ENCODE results near the gene OR1E2.
"Not testable (repeated sequence)": the region's sequence is repeated elsewhere in the genome, so short reads cannot be mapped to it uniquely, and the experiment has no call there.

Gene OR1E2, protein sequence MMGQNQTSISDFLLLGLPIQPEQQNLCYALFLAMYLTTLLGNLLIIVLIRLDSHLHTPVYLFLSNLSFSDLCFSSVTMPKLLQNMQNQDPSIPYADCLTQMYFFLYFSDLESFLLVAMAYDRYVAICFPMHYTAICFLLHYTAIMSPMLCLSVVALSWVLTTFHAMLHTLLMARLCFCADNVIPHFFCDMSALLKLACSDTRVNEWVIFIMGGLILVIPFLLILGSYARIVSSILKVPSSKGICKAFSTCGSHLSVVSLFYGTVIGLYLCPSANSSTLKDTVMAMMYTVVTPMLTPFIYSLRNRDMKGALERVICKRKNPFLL

DNA sequence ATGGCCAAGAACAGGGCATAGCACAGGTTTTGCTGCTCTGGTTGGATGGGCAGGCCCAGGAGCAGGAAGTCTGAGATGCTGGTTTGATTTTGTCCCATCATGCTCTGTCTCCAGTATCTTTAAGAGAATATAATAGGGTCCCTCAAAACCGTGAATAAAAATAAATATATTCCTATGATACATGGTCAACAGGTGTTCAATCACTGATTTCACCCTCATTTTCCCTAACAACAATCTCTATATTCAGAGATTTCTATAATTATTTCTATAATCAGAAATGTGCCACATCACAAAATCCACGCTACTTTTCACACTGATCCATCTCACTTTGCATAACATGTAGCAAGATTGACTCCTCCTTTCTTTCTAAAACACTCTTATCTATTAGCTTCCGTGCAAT lies at the start of gene OR1E2:
Gene OR1E2 (minus strand): TSS at position 101 of the 400 bp plus-strand sequence. CDS start 0 bp downstream, at position 101.
- Histone ChIP-seq H3K4me3 (ENCODE audit: low read depth in 1 of 5, low read length in 5 of 5) (no peak within 1 kb of the TSS), H3K9me3 (ENCODE audit: control insufficient read depth in 5 of 5, low read length in 5 of 5) (peaks cover 0 to 3% (median 0%) of the 10 kb centered on the region in 5 donors), H3K27me3 (ENCODE audit: control insufficient read depth in 5 of 5, insufficient read depth in 4 of 5, low read length in 5 of 5) (no peaks in the 10 kb centered on the region), H3K36me3 (ENCODE audit: control insufficient read depth in 5 of 5, insufficient read depth in 5 of 5, low read length in 5 of 5) (no peaks in the 10 kb centered on the region), H3K9ac (ENCODE audit: low read length in 5 of 5) (no peak within 1 kb of the TSS), H3K27ac (ENCODE audit: low read depth, low read length) (no peak within 1 kb of the TSS), H3K4me1 (ENCODE audit: control insufficient read depth in 5 of 5, insufficient read depth in 5 of 5, low read length in 5 of 5) (no peaks in the 10 kb centered on the region)

DNA sequence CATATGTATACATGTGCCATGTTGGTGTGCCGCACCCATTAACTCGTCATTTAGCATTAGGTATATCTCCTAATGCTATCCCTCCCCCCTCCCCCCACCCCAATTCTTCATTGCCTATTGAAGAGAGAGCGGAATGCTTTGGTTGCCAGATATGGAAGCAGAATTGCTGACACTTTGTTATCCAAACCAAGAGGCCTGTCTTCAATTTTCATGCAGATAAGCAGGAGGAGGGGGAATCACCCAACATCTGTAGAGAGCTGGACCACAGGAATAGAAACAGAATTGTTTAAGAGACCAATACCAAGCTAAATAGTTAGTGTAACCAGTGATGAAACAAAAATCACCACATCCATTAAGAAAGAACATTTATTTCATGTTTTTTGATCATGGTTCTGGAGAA lies 49.2 kb upstream of the OR1E2 start:
- no peaks in the 10 kb centered on the region for H3K9me3 ChIP-seq (ENCODE audit: control insufficient read depth in 5 of 5, low read length in 5 of 5)
- H3K4me3 ChIP-seq (ENCODE audit: low read depth in 1 of 5, low read length in 5 of 5): no peak overlapping the region
- no peaks in the 10 kb centered on the region for H3K27me3 ChIP-seq (ENCODE audit: control insufficient read depth in 5 of 5, insufficient read depth in 4 of 5, low read length in 5 of 5)
- H3K36me3 ChIP-seq (ENCODE audit: control insufficient read depth in 5 of 5, insufficient read depth in 5 of 5, low read length in 5 of 5): peaks cover 6 to 12% (median 10%) of the 10 kb centered on the region in 5 donors
- H3K9ac ChIP-seq (ENCODE audit: low read length in 5 of 5): no peak overlapping the region
- H3K27ac ChIP-seq (ENCODE audit: low read depth, low read length): no peak overlapping the region
- H3K4me1 ChIP-seq (ENCODE audit: control insufficient read depth in 5 of 5, insufficient read depth in 5 of 5, low read length in 5 of 5): peaks cover 0 to 6% (median 2%) of the 10 kb centered on the region in 5 donors

DNA sequence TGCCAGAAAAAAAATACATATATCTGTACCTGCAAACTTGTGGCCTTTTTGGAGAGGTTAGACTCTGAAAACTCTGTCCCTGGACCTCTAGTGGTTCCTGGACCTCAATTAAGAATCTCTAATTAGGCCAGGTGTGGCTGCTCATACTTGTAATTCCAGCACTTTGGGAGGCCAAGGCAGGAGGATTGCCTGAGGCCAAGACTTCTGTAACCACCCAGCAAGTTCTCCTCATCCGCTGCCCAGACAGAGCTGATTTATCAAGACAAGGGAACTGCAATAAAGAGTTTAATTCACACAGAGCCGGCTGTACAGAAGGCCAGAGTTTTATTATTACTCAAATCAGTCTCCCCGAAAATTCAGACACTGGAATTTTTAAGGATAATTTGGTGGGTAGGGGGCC lies 46.3 kb upstream of the OR1E2 start:
- no peaks in the 10 kb centered on the region for H3K9me3 ChIP-seq (ENCODE audit: control insufficient read depth in 5 of 5, low read length in 5 of 5)
- peaks cover 0 to 17% (median 12%) of the 10 kb centered on the region in 5 donors for H3K4me1 ChIP-seq (ENCODE audit: control insufficient read depth in 5 of 5, insufficient read depth in 5 of 5, low read length in 5 of 5)
- H3K27me3 ChIP-seq (ENCODE audit: control insufficient read depth in 5 of 5, insufficient read depth in 4 of 5, low read length in 5 of 5): no peaks in the 10 kb centered on the region
- no peak overlapping the region for H3K4me3 ChIP-seq (ENCODE audit: low read depth in 1 of 5, low read length in 5 of 5)
- no peak overlapping the region for H3K9ac ChIP-seq (ENCODE audit: low read length in 5 of 5)
- H3K36me3 ChIP-seq (ENCODE audit: control insufficient read depth in 5 of 5, insufficient read depth in 5 of 5, low read length in 5 of 5): peaks cover 6 to 9% (median 7%) of the 10 kb centered on the region in 5 donors
- no peak overlapping the region for H3K27ac ChIP-seq (ENCODE audit: low read depth, low read length)

DNA sequence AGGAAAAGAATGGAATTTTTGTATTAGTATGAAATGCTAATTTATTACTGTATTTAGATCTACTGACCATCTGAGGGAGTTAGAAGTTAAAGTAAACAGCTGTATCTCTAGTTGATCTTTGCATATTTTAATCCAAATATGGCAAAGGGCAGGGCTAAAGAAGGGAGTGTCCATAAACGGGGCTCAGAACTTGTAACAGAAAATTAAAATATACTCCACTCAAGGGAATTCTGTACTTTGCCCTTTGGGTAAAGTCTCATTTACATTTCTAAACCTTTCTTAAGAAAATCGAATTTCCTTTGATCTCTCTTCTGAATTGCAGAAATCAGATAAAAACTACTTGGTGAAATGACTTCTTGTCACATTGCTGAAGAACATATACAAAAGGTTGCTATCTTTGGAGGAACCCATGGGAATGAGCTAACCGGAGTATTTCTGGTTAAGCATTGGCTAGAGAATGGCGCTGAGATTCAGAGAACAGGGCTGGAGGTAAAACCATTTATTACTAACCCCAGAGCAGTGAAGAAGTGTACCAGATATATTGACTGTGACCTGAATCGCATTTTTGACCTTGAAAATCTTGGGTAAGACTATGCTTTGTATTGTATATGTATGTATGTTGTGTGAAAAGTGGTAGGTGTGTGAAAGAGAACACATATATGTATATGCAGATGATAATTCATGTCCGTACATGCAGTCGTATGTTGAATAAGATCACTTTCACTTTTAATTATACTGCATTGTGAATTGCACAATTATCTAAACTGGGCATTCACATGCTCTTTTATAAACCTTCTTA lies 42.4 kb upstream of the OR1E2 start, which contains the start of gene ASPA:
Gene ASPA (plus strand): TSS at position 186 of the 799 bp plus-strand sequence. CDS start 163 bp downstream, at position 349.
- Histone ChIP-seq H3K9me3 (ENCODE audit: control insufficient read depth in 5 of 5, low read length in 5 of 5) (no peaks in the 10 kb centered on the region), H3K27ac (ENCODE audit: low read depth, low read length) (peak within 1 kb of the TSS; percentile 98), H3K27me3 (ENCODE audit: control insufficient read depth in 5 of 5, insufficient read depth in 4 of 5, low read length in 5 of 5) (no peaks in the 10 kb centered on the region), H3K36me3 (ENCODE audit: control insufficient read depth in 5 of 5, insufficient read depth in 5 of 5, low read length in 5 of 5) (peaks cover 0 to 2% (median 0%) of the 10 kb centered on the region in 5 donors), H3K4me1 (ENCODE audit: control insufficient read depth in 5 of 5, insufficient read depth in 5 of 5, low read length in 5 of 5) (peaks cover 3 to 31% (median 25%) of the 10 kb centered on the region in 5 donors), H3K4me3 (ENCODE audit: low read depth in 1 of 5, low read length in 5 of 5) (peak within 1 kb of the TSS; percentile 65 to 88 (median 75)), H3K9ac (ENCODE audit: low read length in 5 of 5) (peak within 1 kb of the TSS; percentile 52 to 97 (median 78))

DNA sequence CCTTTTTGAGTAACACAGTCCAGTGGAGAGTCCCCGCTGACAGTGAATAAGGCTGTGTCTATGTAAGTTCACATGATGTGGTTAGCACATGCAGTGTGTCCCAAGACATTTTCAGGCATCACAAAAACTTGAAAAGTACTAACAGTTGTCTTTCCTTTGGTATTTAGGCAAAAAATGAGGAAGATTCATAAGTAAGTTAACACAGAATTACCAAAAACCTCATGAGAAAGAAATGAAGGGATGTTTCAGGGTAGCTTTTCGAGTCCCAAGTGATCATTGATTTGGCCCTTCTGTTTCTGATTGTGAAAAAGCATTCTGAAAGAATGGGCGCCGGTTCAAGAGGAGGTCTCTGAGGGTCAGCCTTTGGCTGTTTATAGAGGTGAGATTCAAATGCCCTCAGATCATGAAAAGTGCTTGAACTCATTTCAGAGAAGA lies 41.6 kb upstream of the OR1E2 start:
- peaks cover 3 to 31% (median 25%) of the 10 kb centered on the region in 5 donors for H3K4me1 ChIP-seq (ENCODE audit: control insufficient read depth in 5 of 5, insufficient read depth in 5 of 5, low read length in 5 of 5)
- H3K36me3 ChIP-seq (ENCODE audit: control insufficient read depth in 5 of 5, insufficient read depth in 5 of 5, low read length in 5 of 5): peaks cover 0 to 2% (median 0%) of the 10 kb centered on the region in 5 donors
- peak overlapping the region; percentile 98 for H3K27ac ChIP-seq (ENCODE audit: low read depth, low read length)
- peak overlapping the region in 2 of 5 donors; percentile 19 to 83 for H3K4me3 ChIP-seq (ENCODE audit: low read depth in 1 of 5, low read length in 5 of 5)
- H3K27me3 ChIP-seq (ENCODE audit: control insufficient read depth in 5 of 5, insufficient read depth in 4 of 5, low read length in 5 of 5): no peaks in the 10 kb centered on the region
- no peaks in the 10 kb centered on the region for H3K9me3 ChIP-seq (ENCODE audit: control insufficient read depth in 5 of 5, low read length in 5 of 5)
- peak overlapping the region in 4 of 5 donors; percentile 62 to 86 (median 79) for H3K9ac ChIP-seq (ENCODE audit: low read length in 5 of 5)

DNA sequence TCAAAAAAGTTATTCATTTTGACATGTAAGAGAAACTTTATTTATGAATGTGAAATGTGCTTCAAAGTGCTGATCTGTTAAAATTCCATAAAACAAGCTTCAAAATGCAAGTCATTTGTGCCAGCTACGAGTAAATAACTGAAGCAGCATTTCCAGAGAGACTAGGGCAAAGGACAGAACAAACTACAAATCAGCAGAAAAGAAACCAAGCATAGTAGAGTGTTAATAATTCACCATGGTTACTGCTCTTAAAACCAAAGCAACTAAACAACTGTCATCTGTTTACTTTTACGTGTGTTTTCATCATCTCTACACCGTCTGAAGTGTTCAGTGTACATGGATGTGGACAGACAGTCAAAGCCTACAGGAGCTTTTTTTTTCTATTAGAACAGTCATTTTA lies 40.6 kb upstream of the OR1E2 start:
- Histone ChIP-seq H3K36me3 (ENCODE audit: control insufficient read depth in 5 of 5, insufficient read depth in 5 of 5, low read length in 5 of 5) (no peaks in the 10 kb centered on the region), H3K4me3 (ENCODE audit: low read depth in 1 of 5, low read length in 5 of 5) (peak overlapping the region in 1 of 5 donors; percentile 9), H3K27ac (ENCODE audit: low read depth, low read length) (peak overlapping the region; percentile 98), H3K9me3 (ENCODE audit: control insufficient read depth in 5 of 5, low read length in 5 of 5) (no peaks in the 10 kb centered on the region), H3K27me3 (ENCODE audit: control insufficient read depth in 5 of 5, insufficient read depth in 4 of 5, low read length in 5 of 5) (no peaks in the 10 kb centered on the region), H3K9ac (ENCODE audit: low read length in 5 of 5) (peak overlapping the region in 3 of 5 donors; percentile 56 to 86 (median 81)), H3K4me1 (ENCODE audit: control insufficient read depth in 5 of 5, insufficient read depth in 5 of 5, low read length in 5 of 5) (peaks cover 3 to 31% (median 25%) of the 10 kb centered on the region in 5 donors)

DNA sequence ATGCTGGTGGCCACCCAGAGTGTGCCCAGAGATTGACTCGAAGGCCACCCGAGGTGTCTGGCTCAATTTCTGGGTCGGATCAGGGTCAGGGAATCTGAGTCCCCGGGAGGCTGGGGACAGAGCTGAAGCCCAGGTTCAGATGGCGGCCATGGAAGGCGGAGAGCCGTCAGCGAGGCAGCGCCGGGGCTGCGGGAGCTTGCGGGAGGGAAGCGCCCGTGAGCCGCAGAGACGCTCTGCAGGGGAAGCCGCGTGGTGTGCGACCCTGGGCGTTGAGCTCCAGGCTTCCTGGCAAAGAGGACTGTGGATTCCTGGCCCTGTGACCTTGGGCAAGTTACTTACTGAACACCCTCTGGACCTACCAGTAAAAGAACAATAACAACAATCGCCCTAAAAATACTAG lies 38.5 kb upstream of the OR1E2 start:
- no peak overlapping the region for H3K27ac ChIP-seq (ENCODE audit: low read depth, low read length)
- H3K27me3 ChIP-seq (ENCODE audit: control insufficient read depth in 5 of 5, insufficient read depth in 4 of 5, low read length in 5 of 5): no peaks in the 10 kb centered on the region
- H3K9ac ChIP-seq (ENCODE audit: low read length in 5 of 5): no peak overlapping the region
- no peaks in the 10 kb centered on the region for H3K36me3 ChIP-seq (ENCODE audit: control insufficient read depth in 5 of 5, insufficient read depth in 5 of 5, low read length in 5 of 5)
- no peak overlapping the region for H3K4me3 ChIP-seq (ENCODE audit: low read depth in 1 of 5, low read length in 5 of 5)
- H3K4me1 ChIP-seq (ENCODE audit: control insufficient read depth in 5 of 5, insufficient read depth in 5 of 5, low read length in 5 of 5): peaks cover 3 to 28% (median 25%) of the 10 kb centered on the region in 5 donors
- no peaks in the 10 kb centered on the region for H3K9me3 ChIP-seq (ENCODE audit: control insufficient read depth in 5 of 5, low read length in 5 of 5)

DNA sequence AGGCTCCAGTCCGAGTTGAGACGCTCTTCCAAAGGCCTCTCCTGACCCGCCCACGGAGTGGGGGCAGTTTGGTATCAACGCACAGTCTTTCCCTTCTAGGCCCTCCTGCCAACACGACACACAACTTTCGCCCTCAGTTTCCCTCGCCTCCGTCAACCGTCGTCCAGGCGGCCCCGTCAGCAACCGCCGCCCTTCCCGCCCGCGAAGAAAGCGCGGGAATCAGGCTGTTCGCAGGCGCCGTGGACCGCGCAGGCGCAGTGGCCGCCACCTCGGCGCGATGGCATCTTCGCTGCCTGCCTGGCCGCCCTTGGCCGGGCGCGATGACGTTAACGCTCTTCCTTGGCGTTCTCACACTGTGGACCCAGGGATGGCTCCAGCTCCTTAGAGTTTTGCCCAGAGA lies 38.0 kb upstream of the OR1E2 start, which contains the start of gene SPATA22:
Gene SPATA22 (minus strand): TSS at position 221 of the 400 bp plus-strand sequence. CDS start 2,494 bp downstream, outside the sequence.
- H3K27ac ChIP-seq (ENCODE audit: low read depth, low read length): no peak within 1 kb of the TSS
- H3K36me3 ChIP-seq (ENCODE audit: control insufficient read depth in 5 of 5, insufficient read depth in 5 of 5, low read length in 5 of 5): no peaks in the 10 kb centered on the region
- no peak within 1 kb of the TSS for H3K9ac ChIP-seq (ENCODE audit: low read length in 5 of 5)
- H3K4me1 ChIP-seq (ENCODE audit: control insufficient read depth in 5 of 5, insufficient read depth in 5 of 5, low read length in 5 of 5): peaks cover 3 to 28% (median 25%) of the 10 kb centered on the region in 5 donors
- H3K4me3 ChIP-seq (ENCODE audit: low read depth in 1 of 5, low read length in 5 of 5): no peak within 1 kb of the TSS
- no peaks in the 10 kb centered on the region for H3K27me3 ChIP-seq (ENCODE audit: control insufficient read depth in 5 of 5, insufficient read depth in 4 of 5, low read length in 5 of 5)
- no peaks in the 10 kb centered on the region for H3K9me3 ChIP-seq (ENCODE audit: control insufficient read depth in 5 of 5, low read length in 5 of 5)

DNA sequence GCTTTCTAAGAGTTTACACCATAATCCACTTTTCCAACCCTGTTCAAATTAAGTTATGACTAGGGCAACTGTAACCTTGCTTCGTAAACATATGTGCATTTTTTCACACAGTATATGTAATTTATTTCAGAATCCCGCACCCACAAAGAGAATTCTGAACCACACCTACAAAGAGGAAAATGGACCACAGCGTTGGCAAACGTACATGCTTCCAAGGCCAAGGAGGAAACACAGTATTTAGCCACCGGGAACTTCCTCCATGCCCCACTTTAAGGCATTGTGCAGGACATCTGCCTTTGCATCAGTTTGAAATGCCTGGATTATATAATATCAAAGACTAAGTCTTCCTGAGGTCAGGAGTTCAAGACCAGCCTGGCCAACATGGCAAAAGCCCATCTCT lies 35.9 kb upstream of the OR1E2 start:
- H3K4me3 ChIP-seq (ENCODE audit: low read depth in 1 of 5, low read length in 5 of 5): no peak overlapping the region
- no peaks in the 10 kb centered on the region for H3K36me3 ChIP-seq (ENCODE audit: control insufficient read depth in 5 of 5, insufficient read depth in 5 of 5, low read length in 5 of 5)
- no peaks in the 10 kb centered on the region for H3K27me3 ChIP-seq (ENCODE audit: control insufficient read depth in 5 of 5, insufficient read depth in 4 of 5, low read length in 5 of 5)
- H3K9ac ChIP-seq (ENCODE audit: low read length in 5 of 5): no peak overlapping the region
- H3K27ac ChIP-seq (ENCODE audit: low read depth, low read length): no peak overlapping the region
- H3K9me3 ChIP-seq (ENCODE audit: control insufficient read depth in 5 of 5, low read length in 5 of 5): no peaks in the 10 kb centered on the region
- peaks cover 0 to 10% (median 9%) of the 10 kb centered on the region in 5 donors for H3K4me1 ChIP-seq (ENCODE audit: control insufficient read depth in 5 of 5, insufficient read depth in 5 of 5, low read length in 5 of 5)

DNA sequence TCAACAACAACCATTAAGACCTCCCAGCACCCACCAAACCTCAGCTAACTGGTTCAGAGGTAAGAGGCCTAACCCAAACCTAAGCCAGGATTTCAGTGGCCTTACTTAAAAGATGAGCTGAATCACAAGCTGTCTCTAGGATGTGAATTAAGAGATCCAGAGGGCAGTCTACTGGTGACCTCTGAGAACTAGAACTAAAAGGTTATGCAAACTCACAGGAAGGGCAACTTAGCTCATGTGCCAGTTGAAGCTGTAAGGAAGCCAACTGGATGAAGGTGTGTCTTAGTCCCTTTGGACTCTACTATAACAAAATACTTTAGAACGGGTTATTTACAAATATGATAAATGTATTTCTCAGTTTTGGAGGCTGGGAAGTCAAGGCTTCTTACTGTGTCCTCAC lies 32.7 kb upstream of the OR1E2 start:
- not testable (repeated sequence) for H3K27ac ChIP-seq (ENCODE audit: low read depth, low read length); H3K4me1 ChIP-seq (ENCODE audit: control insufficient read depth in 5 of 5, insufficient read depth in 5 of 5, low read length in 5 of 5); H3K4me3 ChIP-seq (ENCODE audit: low read depth in 1 of 5, low read length in 5 of 5); H3K9me3 ChIP-seq (ENCODE audit: control insufficient read depth in 5 of 5, low read length in 5 of 5); H3K27me3 ChIP-seq (ENCODE audit: control insufficient read depth in 5 of 5, insufficient read depth in 4 of 5, low read length in 5 of 5); H3K9ac ChIP-seq (ENCODE audit: low read length in 5 of 5); H3K36me3 ChIP-seq (ENCODE audit: control insufficient read depth in 5 of 5, insufficient read depth in 5 of 5, low read length in 5 of 5)
